Activated T-helper 9 cell treated with anti-CD3 and anti-CD28 coated beads, Interleukin-2, amount 50 U/mL, for 16 hours (primary cell): ENCODE measurements around the gene MID1.

Experiments
- DNase-seq: peaks from one replicate; pipeline ENCODE4 v3.0.0-alpha.2; 2020; ENCODE audit warnings: low read depth

MID1 gene

DNA sequence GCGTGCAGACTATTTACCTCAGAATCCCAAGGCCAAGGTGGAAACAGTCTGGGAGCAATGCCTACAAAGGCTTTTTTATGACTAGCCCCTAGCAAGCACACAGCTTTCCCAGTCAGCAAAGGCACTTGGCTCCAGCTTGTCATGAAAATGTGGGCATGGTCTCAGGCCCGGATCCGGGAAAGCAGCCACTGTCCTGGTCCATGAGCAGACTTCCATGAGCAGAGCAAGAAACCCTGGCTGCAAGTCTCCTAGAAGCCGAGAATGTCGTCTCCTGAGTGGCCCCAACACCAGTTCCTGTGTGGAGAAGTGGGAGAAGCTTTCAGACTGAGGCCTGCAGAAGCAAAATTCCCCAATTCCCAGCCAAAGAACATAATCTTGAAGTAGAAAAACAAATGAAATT lies 190.5 kb downstream of the MID1 start:
- no peak for DNase-seq

GRCh38 chrX:10427249-10427648 lies 193.1 kb downstream of the MID1 start:
- DNase-seq: no peak

DNA sequence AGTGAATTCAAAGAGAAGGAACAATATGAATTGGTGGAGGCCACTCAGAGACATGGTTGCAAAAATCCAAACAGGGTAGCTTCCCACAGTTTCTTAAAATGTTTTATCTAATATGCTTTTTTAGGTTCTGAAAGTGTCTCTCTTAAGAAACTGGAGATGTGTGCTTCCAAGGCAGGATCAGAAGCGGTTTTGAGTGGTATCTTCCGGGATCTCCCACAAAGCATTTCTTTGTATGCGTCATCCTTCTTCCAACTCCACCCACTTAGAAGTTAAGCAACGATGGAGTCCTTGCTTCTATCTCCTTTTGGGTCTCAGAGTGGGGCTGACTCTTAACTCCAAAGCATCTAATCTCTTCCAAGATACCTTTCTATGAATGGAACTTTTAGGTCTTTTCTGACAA lies 196.7 kb downstream of the MID1 start:
- DNase-seq: no peak

DNA sequence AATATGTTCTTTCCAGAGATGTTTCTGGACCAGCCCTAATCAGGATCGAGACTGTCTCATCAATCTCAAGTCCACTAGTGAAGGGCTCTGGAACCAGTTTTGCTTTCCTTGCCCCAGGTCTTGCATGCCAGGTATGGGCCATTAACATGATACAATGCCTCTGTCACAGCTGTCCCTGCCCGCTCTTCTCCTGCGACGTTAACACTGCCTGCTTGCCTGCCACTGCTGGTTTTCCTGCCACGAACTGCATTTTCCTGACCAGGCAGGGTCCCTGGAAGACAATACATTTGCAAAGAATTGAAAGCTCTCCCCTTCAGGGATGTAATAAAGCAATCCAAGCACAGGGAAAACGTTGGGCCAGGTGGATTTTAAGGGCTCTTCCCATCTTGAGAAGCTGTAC lies 200.3 kb downstream of the MID1 start:
- DNase-seq: no peak

DNA sequence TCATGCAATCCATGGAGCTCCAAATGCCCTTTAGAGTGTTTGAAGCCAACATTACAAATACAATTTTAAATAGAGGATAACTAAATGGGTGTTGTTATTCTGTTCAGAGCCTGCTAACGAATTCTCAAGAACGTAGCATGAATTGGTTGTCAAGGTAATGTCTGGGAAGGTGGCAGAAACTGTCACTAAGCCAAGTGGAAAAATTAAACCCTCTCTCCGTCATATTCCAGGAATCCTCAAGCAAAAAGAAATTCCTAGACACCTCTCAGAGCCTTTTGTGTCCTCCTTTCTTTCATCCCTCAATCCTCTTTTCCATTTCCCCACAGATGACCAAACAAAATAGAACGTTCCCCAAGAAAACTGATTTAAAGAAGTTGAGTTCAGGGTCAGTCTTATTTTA lies 204.0 kb downstream of the MID1 start:
- DNase-seq: no peak

GRCh38 chrX:10415306-10416001 lies 204.9 kb downstream of the MID1 start:
- no peak for DNase-seq

- no peak for DNase-seq
Observed at GRCh38 chrX:10414862-10415261, 205.5 kb downstream of the MID1 start.

GRCh38 chrX:10414156-10414824 lies 206.1 kb downstream of the MID1 start:
- DNase-seq: no peak

- DNase-seq: no peak
Observed at GRCh38 chrX:10404436-10404835, 215.9 kb downstream of the MID1 start.

GRCh38 chrX:10401239-10401638 lies 219.1 kb downstream of the MID1 start:
- DNase-seq: no peak

- no peak for DNase-seq
Observed at GRCh38 chrX:10399043-10399741, 221.2 kb downstream of the MID1 start.

DNA sequence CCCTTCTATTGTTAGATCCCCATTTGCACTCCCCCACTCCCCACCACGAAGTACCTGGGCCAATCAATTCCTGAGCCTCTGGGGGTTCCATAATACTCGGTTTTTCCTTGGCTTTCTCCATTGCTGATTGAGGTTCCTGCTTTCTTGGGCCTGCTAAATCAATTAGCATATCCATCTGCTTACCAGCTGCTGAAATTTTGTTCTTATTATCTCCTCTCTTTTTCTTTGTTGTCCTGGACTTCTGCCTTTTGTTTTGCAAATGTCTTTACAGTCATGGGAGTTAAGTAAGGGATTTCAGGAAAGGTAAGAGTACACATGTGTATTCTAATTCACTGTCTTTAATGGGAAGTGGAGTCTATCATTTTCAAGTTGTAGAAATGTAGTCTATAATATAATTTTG lies 222.2 kb downstream of the MID1 start:
- DNase-seq: no peak

DNA sequence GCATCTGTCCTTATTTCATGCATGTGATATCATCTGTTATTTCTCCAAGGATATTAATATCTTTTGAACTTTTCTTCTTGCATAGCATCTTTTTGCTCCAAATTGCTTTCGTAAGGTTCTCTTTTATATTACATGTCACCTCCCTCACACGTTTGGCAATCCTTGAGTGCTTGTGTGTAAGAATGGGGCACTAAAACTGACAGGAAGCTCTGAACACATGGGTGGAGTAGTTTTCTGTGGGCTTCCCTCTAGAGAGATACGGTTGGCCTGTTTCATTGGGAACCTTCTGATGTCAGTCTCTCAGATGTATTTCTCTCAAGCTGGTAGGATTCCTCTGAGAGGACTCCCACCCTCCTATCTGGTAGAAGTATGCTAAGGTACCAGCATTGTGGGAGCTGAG lies 223.0 kb downstream of the MID1 start:
- no peak for DNase-seq

GRCh38 chrX:10395643-10396042 lies 224.7 kb downstream of the MID1 start:
- DNase-seq: no peak
